ENCODE results near the gene CYB561D1. TPM values are rescaled to one million over a fixed set of nuclear protein-coding genes. Genes with fewer than 3 reads are reported as not detected.
A peak's percentile ranks its signal among the peaks of the same experiment; 100 is the strongest.

CYB561D1 gene
- total RNA-seq, 1 donor: 4.7 TPM

GRCh38 chr1:109534307-109534858, 40.5 kb downstream of the CYB561D1 start:
- no peak overlapping the region for H3K4me3 ChIP-seq (ENCODE audit: low read depth, low read length)
- no peak for TF ChIP-seq CTCF (IDR thresholded peaks at IDR 0.05; ENCODE audit: insufficient read depth, low read depth, low read length)
- DNase-seq (ENCODE audit: low read depth): no peak

- peak; percentile 24 for DNase-seq (ENCODE audit: low read depth)
- H3K4me3 ChIP-seq (ENCODE audit: low read depth, low read length): no peak overlapping the region
- TF ChIP-seq CTCF (IDR thresholded peaks at IDR 0.05; ENCODE audit: insufficient read depth, low read depth, low read length): no peak
Observed at GRCh38 chr1:109535481-109535880, 41.6 kb downstream of the CYB561D1 start.

- TF ChIP-seq CTCF (IDR thresholded peaks at IDR 0.05; ENCODE audit: insufficient read depth, low read depth, low read length): no peak
- H3K4me3 ChIP-seq (ENCODE audit: low read depth, low read length): no peak overlapping the region
- DNase-seq (ENCODE audit: low read depth): no peak
Observed at GRCh38 chr1:109535971-109536491, 42.1 kb downstream of the CYB561D1 start.

GRCh38 chr1:109537450-109538178, 43.7 kb downstream of the CYB561D1 start:
- no peak for DNase-seq (ENCODE audit: low read depth)
- H3K4me3 ChIP-seq (ENCODE audit: low read depth, low read length): no peak overlapping the region
- TF ChIP-seq CTCF (IDR thresholded peaks at IDR 0.05; ENCODE audit: insufficient read depth, low read depth, low read length): no peak

- no peak for DNase-seq (ENCODE audit: low read depth)
- no peak for TF ChIP-seq CTCF (IDR thresholded peaks at IDR 0.05; ENCODE audit: insufficient read depth, low read depth, low read length)
- H3K4me3 ChIP-seq (ENCODE audit: low read depth, low read length): no peak overlapping the region
Observed at GRCh38 chr1:109538827-109539555, 45.1 kb downstream of the CYB561D1 start.

GRCh38 chr1:109539676-109540075, 45.8 kb downstream of the CYB561D1 start, which contains the start of gene GPR61:
TSS of gene GPR61 (plus strand) at chr1:109539872. CDS start at chr1:109543023, 3,151 bp downstream.
- DNase-seq (ENCODE audit: low read depth): no peak

More at GRCh38 chr1:109539676-109540075, 45.8 kb downstream of the CYB561D1 start, which contains the start of gene GPR61:
- no peak within 1 kb of the TSS for H3K4me3 ChIP-seq (ENCODE audit: low read depth, low read length)
- TF ChIP-seq CTCF (IDR thresholded peaks at IDR 0.05; ENCODE audit: insufficient read depth, low read depth, low read length): no peak

Measured in fibroblast of villous mesenchyme (primary cell).